Peyer's patch (tissue), 4 donors: ENCODE data around the gene KLF16. TPM values are rescaled to one million over a fixed set of nuclear protein-coding genes. Genes with fewer than 3 reads are reported as not detected.

ENCODE experiments used
- DNase-seq, 3 donors: peaks; one replicate each; pipeline ENCODE4 v3.0.0-alpha.2; 2017 to 2019
- H3K27ac ChIP-seq, 4 donors: fragments of 200-600 bp; sonication (generic); one replicate each; pipeline ENCODE4 v1.5.1; 2016 to 2019
- H3K27me3 ChIP-seq, 2 donors: fragments of 200-600 bp; sonication (generic); one replicate each; pipeline ENCODE4 v1.5.1; 2019
- H3K36me3 ChIP-seq, 3 donors: fragments of 200-600 bp; sonication (generic); one replicate each; pipeline ENCODE4 v1.5.1; 2016 to 2019
- H3K4me1 ChIP-seq, 4 donors: fragments of 200-600 bp; sonication (generic); one replicate each; pipeline ENCODE4 v1.5.1; 2016 to 2019
- H3K4me3 ChIP-seq, 4 donors: fragments of 200-600 bp; sonication (generic); 1 replicate in 3 of 4; 2 replicates in 1 of 4; pipeline ENCODE4 v1.5.1; 2016 to 2019; ENCODE audit warnings: mild to moderate bottlenecking in 1 of 4
- H3K9me3 ChIP-seq, 4 donors: fragments of 200-600 bp; sonication (generic); one replicate each; pipeline ENCODE4 v1.5.1; 2016 to 2019; ENCODE audit warnings: mild to moderate bottlenecking in 1 of 4
- POLR2A ChIP-seq, 2 donors: fragments of 450-650 bp; IDR thresholded peaks; one replicate each; pipeline ENCODE4 v1.5.1; 2017; ENCODE audit warnings: antibody characterized with exemption in 2 of 2, mild to moderate bottlenecking in 2 of 2, moderate library complexity in 2 of 2
- total RNA-seq, 4 donors: library from RNA; depleted of rRNA; stranded (reverse); fragments of >200 nt; gene quantifications; one replicate each; pipeline ENCODE4 v1.1.0, GENCODE V29; 2016
- TF ChIP-seq, protein P1 (sequence below), 6 experiments: fragments of 450-650 bp in 4 of 6; fragments of 200-600 bp in 2 of 6; sonication (generic) in 1 of 6; IDR thresholded peaks; one replicate each; pipeline ENCODE4 v1.5.1; 2017 to 2019; ENCODE audit warnings: antibody characterized with exemption in 6 of 6, mild to moderate bottlenecking in 3 of 6, moderate library complexity in 1 of 6

The KLF16 gene
- total RNA-seq, 4 donors from 2014 or later: 10.3 to 18.2 (median 14.8) TPM

DNA sequence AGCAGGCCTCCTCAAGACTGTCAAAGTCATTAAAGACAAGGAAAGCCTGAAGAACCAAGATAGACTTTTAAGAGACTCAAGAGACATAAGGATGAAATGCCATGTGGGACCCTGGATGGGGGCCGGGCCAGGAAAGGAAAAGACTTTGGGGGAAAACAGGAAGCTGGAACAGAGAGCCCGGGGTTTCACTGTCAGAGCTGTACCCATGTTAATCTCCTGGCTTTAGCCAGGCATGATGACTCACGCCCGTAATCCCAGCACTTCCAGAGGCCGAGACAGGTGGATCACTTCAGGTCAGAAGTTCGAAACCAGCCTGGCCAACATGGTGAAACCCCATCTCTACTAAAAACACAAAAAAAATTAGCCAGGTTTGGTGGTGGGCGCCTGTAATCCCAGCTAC, 5.6 kb upstream of the KLF16 start:
- peaks cover 0 to 27% (median 0%) of the 10 kb centered on the region in 3 donors for H3K36me3 ChIP-seq
- no peaks in the 10 kb centered on the region for H3K27me3 ChIP-seq
- H3K27ac ChIP-seq: no peak overlapping the region
- peaks cover 0 to 19% (median 11%) of the 10 kb centered on the region in 4 donors for H3K4me1 ChIP-seq
- H3K4me3 ChIP-seq: no peak overlapping the region
- TF ChIP-seq, protein P1, sequence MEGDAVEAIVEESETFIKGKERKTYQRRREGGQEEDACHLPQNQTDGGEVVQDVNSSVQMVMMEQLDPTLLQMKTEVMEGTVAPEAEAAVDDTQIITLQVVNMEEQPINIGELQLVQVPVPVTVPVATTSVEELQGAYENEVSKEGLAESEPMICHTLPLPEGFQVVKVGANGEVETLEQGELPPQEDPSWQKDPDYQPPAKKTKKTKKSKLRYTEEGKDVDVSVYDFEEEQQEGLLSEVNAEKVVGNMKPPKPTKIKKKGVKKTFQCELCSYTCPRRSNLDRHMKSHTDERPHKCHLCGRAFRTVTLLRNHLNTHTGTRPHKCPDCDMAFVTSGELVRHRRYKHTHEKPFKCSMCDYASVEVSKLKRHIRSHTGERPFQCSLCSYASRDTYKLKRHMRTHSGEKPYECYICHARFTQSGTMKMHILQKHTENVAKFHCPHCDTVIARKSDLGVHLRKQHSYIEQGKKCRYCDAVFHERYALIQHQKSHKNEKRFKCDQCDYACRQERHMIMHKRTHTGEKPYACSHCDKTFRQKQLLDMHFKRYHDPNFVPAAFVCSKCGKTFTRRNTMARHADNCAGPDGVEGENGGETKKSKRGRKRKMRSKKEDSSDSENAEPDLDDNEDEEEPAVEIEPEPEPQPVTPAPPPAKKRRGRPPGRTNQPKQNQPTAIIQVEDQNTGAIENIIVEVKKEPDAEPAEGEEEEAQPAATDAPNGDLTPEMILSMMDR (IDR thresholded peaks at IDR 0.05): no peak
- no peak for TF ChIP-seq POLR2A (IDR thresholded peaks at IDR 0.05)
- DNase-seq: no peak
- H3K9me3 ChIP-seq: no peaks in the 10 kb centered on the region

DNA sequence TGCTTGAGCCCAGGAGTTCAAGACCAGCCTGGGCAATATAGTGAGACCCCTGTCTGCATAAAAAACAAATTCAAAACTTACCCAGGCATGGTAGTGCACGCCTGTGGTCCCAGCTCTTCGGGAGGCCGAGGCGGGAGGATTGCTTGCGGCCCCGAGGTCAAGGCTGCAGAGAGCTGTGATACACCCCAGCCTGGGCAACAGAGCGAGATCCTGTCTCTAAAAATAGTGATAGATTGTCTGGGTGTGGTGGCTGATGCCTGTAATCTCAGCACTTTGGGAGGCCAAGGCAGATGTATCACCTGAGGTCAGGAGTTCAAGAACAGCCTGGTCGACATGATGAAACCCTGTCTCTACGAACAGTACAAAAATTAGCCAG, 4.0 kb upstream of the KLF16 start:
- TF ChIP-seq POLR2A (IDR thresholded peaks at IDR 0.05): no peak
- Histone ChIP-seq H3K4me1 (peaks cover 0 to 10% (median under 1%) of the 10 kb centered on the region in 4 donors), H3K9me3 (no peaks in the 10 kb centered on the region), H3K36me3 (peaks cover 0 to 18% (median 0%) of the 10 kb centered on the region in 3 donors), H3K4me3 (no peak overlapping the region), H3K27ac (no peak overlapping the region), H3K27me3 (no peaks in the 10 kb centered on the region)
- DNase-seq: no peak

DNA sequence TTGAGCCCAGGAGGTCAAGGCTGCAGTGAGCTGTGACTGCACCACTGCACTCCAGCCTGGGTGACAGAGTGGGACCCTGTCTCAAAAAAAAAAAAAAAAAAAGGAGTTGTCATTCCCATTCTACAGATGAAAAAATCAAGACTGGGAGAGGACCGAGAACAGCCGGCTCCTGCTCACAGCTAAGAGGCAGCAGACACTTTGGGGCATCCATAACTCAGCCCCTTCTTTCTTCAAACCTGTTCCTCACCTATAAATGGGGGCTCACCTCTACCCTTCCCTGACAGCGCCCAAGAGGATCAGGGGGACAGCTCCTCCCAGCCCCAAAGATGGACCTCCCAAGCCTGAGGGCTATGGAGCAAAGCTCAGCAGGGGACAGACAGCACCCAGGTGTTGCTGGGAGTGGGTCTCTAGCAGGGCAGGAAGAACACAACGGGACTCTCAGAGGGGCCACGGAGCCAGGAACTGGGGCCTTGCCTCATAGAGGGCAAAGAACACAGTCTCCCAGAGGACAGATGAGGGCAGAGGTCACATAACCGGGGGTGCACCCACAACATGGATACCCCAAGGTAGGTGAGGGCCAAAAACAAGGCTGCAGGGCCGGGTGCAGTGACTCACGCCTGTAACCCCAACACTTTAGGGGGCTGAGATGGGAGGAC, 3.4 kb upstream of the KLF16 start:
- Histone ChIP-seq H3K4me3 (no peak overlapping the region), H3K9me3 (no peaks in the 10 kb centered on the region), H3K27ac (no peak overlapping the region), H3K4me1 (peaks cover 0 to 15% (median 3%) of the 10 kb centered on the region in 4 donors), H3K36me3 (peaks cover 0 to 15% (median 0%) of the 10 kb centered on the region in 3 donors), H3K27me3 (no peaks in the 10 kb centered on the region)
- TF ChIP-seq, protein P1 (IDR thresholded peaks at IDR 0.05): no peak
- TF ChIP-seq POLR2A (IDR thresholded peaks at IDR 0.05): no peak
- DNase-seq: no peak

DNA sequence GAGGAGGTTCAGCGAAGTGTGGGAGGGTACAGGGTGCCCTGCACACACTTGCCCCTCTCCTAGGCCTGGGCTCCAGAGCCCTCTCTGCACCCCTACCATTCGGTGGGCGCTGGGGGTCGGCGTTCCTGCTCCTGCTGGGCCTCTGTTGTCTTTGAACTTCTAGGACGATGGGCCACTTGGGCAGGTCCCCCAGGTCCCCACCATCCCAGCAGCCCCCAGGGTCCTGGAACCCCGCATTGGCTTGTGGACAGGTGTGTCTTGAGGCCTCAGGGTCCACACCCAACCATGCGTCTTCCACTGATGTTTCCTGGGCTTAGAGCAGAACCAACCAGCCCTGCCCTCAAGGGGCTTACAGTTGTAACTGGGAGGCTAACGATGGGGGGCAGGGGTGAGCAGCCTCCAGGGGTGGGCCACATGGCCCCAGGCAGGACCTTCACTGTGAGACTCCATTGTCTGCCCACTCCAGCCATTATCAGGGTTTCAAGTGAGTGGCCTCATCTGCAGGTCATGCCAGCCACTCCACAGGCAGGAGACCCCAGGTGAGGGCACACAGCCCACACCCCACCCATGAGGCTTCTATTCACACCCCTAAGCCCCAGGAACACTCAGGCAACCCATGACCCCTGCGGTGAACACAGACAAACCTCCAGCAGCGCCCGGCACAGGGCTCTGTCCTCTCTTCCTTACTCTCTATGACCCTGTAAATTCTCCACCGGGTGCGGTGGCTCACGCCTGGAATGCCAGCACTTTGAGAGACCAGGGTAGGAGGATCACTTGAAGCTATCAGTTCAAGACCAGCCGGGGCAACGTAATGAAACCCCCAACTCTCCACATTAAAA, 2.0 kb upstream of the KLF16 start:
- peaks cover 4 to 21% (median 14%) of the 10 kb centered on the region in 4 donors for H3K4me1 ChIP-seq
- H3K4me3 ChIP-seq: peak overlapping the region in 3 of 4 donors; percentile 75 to 86 (median 86)
- H3K27ac ChIP-seq: peak overlapping the region; percentile 84 to 99 (median 94)
- TF ChIP-seq, protein P1 (IDR thresholded peaks at IDR 0.05): no peak
- TF ChIP-seq POLR2A (IDR thresholded peaks at IDR 0.05): no peak
- H3K9me3 ChIP-seq: no peaks in the 10 kb centered on the region
- no peaks in the 10 kb centered on the region for H3K27me3 ChIP-seq
- H3K36me3 ChIP-seq: peaks cover 0 to 3% (median 0%) of the 10 kb centered on the region in 3 donors
- no peak for DNase-seq

DNA sequence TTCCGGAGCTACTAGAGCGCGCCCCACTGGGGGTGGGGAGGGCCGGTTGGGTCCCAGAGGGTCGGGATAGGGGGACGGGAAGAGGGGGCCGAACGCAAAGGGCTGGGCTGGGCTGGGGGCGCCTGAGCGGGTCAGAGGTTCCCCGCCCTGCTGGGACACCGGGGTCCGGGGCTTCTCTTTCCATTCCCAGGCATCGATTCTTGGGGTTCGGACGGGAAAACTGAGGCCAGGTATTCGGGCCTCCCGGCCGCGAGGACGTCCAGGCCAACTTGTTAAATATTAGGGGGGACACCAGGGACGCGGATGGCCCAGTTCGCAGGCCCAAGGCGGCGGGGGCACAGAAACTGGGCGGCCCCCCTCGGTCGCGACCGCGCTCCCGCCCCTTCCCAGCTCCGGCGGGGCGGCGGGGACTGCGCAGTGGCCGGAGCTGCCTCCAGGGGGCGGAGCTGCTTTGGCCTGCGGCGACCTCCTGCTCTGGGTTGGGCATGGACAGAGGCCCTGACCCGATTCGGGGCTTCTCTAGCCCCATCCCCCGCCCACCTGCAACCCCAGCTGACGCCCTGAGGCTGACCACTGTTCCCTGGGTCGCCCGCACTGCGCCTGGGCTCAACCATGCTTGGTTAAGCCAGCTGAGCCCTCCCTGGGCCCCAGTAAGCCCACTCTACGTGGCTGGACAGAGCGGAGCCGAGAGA, 1.2 kb upstream of the KLF16 start:
- peak; percentile 82 to 87 (median 83) for DNase-seq
- Histone ChIP-seq H3K4me1 (peaks cover 7 to 27% (median 18%) of the 10 kb centered on the region in 4 donors), H3K27ac (peak overlapping the region; percentile 84 to 99 (median 94)), H3K27me3 (no peaks in the 10 kb centered on the region), H3K4me3 (peak overlapping the region; percentile 75 to 94 (median 86)), H3K36me3 (no peaks in the 10 kb centered on the region), H3K9me3 (no peaks in the 10 kb centered on the region)
- TF ChIP-seq POLR2A (IDR thresholded peaks at IDR 0.05): peak in 1 of 2 donors; percentile 8
- TF ChIP-seq, protein P1 (IDR thresholded peaks at IDR 0.05): peak; percentile 72 to 95 (median 84)
